GM15510 (cell line): Measurements from ENCODE around the gene PHETA2.

Experiments used
- POLR2A ChIP-seq: IDR thresholded peaks from 3 replicates; pipeline ENCODE4 v1.6.1; 2011; ENCODE audit warnings: borderline replicate concordance; ENCODE audit not compliant: insufficient read length; ENCODE audit errors: extremely low read depth

PHETA2 gene

GRCh38 chr22:42065438-42066125 lies 8.5 kb upstream of the PHETA2 start:
- TF ChIP-seq POLR2A = no peak

GRCh38 chr22:42066126-42066761 lies 7.8 kb upstream of the PHETA2 start:
- no peak for TF ChIP-seq POLR2A

- no peak for TF ChIP-seq POLR2A
Measured at GRCh38 chr22:42066937-42067336, 7.1 kb upstream of the PHETA2 start.

- TF ChIP-seq POLR2A = no peak
Measured at GRCh38 chr22:42067671-42068251, 6.3 kb upstream of the PHETA2 start.

- no peak for TF ChIP-seq POLR2A
Measured at GRCh38 chr22:42068291-42068690, 5.8 kb upstream of the PHETA2 start.

GRCh38 chr22:42069801-42070516 lies 4.1 kb upstream of the PHETA2 start:
- no peak for TF ChIP-seq POLR2A

GRCh38 chr22:42070517-42071422 lies 3.3 kb upstream of the PHETA2 start, which contains the start of gene NAGA:
TSS of gene NAGA (minus strand) at chr22:42070812. CDS start at chr22:42070297, 515 bp downstream.
- TF ChIP-seq POLR2A = peak; percentile 72

- TF ChIP-seq POLR2A = no peak
Measured at GRCh38 chr22:42072606-42073330, 1.3 kb upstream of the PHETA2 start.

- no peak for TF ChIP-seq POLR2A
Measured at GRCh38 chr22:42073621-42074041, 417 bp upstream of the PHETA2 start.

- no peak for TF ChIP-seq POLR2A
Measured at GRCh38 chr22:42074846-42075676, 1.0 kb downstream of the PHETA2 start.

GRCh38 chr22:42076764-42077485 lies 2.9 kb downstream of the PHETA2 start:
- TF ChIP-seq POLR2A = no peak

- no peak for TF ChIP-seq POLR2A
Measured at GRCh38 chr22:42077486-42078125, 3.6 kb downstream of the PHETA2 start.
